CD4-positive, alpha-beta T cell treated with Interleukin-4 for 4 hours (primary cell): ENCODE results near the gene NECTIN1.

Experiments used
- DNase-seq: peaks from one replicate; pipeline ENCODE4 v3.0.0-alpha.2; 2020

The NECTIN1 gene

DNA sequence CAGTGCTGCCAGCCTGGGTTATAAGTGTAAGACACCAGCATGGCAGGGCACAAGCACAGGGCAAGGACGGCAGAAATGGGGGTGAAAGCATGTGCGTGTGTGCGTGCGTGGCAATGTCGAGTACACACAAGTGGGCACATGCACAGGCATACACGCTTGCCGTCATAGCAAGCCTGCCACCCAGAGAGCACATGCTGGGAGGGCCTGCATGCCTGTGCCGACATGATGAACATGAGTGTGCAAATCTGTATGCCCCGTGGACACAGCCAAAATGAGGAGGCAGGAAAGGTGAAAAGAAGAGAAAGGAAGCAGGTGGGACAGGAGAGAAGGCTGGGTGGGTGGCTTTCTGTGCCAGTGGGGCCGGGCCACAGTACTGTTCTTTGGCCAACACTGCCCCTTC is 62.9 kb downstream of the NECTIN1 start:
- DNase-seq = no peak

DNA sequence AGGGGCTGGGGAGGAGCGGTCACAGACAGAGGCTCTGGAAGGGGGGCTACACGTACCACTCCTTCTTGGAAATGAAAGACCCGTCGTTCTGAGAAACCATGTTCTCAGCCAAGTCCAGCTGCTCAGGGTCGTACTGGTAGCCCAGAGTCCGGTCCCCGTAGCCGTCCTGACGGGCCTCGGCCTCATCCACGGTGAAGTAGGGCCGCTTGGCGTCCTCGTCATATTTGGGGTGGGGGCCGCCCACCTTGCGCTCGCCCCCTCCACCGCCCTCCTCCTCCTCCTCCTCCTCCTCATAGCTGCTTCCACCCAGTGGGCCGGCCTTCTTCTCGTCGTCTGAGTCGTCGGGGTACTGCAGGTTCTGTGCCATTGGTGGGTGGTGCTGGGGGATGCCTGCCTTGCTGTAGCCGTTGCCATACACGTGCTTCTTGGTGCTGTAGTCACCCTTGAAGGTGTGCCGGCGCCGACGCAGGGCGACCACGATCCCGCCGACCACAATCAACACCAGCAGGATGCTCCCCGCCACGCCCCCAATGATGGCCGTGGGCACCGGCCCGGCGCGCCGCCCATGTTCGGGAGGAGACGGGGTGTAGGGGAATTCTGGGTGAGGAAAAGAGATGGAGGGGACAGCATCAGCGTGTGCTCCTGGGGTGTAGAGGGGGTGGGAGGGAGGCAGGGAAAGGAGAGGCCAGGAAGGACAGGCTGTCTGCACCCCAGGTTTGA is 64.1 kb downstream of the NECTIN1 start:
- DNase-seq = no peak

DNA sequence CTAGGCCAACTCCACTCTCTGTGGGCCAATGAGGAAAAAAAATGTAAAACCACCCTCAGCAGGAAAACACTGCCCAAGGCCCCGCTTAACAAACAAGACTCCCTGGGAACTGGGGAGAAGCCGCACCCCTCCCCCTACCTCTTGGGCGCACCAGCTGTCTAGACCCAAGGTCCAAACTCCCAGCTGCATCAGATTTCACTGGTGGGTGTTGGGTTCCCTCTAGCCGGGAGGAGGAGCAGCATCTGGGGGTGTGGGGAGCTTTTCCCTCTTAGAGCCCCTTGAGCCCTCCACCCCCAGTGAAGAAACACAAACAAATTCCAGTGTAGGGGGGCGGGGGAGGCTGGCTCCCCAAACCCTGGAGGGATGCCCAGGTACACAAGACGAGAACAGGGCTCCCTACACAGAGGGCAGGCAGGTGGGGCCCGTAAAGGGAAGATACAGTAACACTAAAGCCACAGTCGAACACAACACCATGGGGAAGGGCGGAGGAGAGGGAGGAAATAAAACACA is 64.9 kb downstream of the NECTIN1 start:
- DNase-seq = no peak

DNA sequence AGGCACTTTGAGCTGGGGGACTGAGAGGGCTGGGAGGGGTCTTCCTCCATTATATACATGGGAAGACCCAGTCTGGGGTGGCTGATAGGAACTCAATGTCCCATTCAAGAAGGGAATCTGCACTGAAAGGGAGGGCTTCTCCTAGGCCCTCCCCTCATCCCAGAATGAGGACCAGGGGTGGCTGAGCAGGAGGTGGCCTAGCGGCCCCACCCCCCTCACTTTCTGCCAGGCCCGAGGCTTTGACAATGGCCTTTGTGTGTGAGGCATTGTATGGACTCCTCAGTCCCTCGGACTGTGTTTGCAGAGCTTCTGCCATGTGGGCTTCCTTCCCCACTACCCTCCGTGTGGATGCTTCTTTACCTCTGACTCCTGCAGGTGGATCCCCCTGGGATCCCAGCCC is 65.7 kb downstream of the NECTIN1 start:
- no peak for DNase-seq

DNA sequence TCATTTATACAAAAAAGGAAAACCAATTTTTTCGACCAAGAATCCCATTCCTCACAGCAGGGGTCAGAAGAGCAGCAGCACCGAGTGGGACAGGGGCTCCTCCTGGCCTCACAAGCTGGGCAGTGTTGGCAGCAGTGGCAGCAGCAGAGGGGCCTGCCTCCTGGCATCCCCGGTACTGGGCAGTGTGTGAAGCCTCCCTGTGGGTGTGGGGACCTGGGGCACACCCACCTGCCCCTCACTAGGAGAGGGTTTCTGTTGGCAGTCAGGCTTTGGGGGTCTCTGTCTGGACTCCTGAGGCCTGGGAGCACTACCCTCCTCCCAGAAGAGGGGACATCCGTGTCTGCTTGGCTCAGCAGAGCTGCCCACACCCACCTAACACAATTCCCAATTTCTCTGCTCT is 67.8 kb downstream of the NECTIN1 start:
- DNase-seq = no peak

DNA sequence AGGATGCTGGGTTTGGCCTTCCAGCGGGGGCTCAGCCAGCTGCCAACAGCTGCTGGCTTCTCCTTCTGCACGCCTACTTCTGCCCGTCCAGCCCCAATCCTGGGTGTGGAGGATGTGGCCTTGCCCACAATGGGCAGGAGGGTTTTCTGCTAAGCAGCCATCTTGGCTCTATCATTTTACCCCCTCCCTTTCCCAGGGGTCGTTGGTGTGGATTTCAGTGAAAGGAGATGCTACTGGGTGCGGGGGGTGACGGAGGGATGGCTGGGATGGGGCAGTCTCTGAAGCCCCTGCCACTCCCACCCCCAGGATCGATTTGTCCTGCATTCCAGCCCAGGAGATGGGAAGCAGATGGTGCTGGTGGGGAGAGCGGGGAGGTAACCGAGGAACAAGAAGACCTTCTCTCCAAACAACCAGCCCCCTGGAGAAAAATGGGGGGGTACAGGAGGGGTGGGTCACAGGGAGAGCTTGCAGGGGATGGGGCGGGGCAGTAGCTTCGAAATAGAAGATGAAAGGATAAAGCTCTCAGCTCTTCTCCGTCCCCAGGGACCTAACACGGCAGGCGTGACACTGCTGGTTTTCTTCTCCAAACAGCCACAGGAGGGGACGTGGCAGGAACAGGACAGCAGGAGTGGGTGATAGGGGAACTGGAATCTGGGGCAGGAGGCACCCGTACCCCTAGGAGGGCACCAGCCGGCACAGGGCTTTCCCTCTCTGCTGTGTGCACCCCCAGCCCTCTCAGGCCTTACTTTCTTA is 68.9 kb downstream of the NECTIN1 start:
- DNase-seq = no peak

DNA sequence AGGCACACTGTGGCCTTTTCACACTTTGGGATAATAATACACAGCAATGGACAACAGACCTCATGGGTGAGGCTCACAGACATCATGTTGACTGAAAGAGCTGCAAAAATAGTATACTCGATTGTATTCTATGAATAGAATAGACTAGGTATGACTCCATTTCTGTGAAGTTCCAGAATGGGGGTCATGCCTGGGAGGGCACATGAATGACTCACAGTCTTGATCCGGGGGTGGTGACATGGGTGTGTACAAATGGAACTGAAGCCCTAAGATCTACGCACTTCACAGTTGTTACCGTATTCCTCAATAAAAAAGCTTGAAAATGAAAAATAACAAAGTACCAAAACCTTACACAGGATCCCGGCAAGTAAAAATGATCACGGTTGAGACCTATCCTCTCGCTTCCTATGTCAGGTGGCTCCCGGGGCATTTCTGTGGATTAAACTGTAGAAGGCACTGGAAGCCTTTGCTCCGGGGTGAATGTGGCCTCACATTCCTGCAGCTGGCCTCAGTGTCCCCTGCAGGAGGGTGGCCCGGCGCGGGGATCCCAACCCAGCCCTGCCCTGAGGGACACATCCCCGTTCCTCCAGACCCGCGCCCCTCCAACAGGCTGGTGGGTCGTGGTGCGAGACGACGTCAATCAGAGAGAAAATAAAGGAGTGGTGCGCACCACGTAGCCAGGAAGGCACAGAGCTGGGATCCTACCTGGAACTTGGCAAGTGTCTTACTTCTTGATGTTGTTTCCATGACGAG is 75.9 kb downstream of the NECTIN1 start:
- DNase-seq = no peak

DNA sequence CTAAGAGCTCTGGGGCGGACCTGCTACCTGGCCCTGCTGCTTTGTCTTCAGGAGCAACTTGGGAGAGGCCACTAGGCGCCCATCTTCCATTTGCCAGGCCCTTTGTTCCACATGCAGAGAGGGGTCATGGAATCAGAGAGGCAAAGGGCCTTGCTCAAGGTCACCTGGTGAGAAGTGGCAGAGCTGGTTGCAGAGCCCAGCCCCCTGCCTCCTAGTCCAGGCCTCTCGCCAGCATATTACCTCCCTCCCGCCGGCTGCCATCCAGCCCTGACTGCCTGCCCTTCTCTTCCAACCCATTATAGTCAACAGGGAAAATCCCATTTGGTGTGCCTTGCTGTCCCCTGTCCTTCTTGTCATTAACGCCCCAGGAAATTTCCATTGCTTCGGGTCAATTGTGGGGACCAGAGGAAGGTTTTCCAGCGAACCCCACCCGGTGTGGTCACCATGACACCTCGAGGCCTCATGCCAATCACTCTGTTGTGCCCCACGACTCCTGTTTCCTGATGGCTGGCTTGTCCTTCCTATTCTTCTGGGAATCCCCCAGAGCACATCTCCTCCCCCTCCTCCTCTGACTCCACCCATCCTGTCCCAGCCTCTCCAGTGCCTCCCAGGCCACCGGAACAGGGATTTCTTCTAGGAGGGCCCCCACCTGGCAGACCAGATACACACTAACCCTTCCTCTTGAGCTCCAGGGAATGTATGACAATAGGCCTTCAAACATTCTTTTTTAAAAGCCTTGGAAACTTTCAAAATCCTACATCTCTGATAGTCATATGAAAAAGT is 77.0 kb downstream of the NECTIN1 start:
- DNase-seq = no peak

DNA sequence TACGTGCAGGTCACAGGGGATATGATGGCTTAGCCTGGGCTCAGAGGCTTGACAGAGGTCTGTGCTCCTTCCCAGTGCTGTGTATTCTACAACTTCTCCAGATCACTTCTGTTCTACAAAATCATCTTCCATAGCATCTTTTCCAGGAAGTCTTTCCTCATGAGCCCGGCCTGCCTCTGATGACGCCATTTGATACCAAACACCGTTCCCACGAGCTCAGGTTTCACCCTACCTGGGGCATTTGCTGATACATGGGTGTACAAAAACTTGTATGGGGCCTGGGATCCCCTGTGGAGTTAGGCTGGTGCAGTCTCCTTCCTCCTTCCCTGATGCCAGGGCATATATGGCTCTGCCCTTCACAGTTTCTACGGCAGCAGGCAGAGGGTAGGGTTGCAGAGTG is 78.7 kb downstream of the NECTIN1 start:
- DNase-seq = no peak

DNA sequence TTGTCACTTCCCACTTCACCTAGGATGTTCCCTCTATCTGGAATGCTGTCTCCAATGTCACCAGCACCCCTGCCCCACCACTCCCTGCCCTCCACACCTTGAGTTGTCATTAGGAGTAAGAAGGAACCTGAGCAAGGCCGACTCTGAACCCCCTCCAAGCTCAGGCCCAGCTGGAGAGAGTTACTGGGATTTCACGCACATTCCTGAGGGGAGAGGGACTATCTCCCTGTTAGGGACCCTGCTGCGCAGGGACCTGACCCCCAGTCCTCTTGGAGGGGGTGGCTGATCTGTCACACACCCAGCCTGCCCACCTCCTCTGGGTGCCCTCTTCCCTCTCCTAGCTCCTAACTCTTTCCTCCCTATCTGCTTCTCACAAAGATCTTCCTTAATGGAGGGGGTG is 81.7 kb downstream of the NECTIN1 start:
- DNase-seq = no peak

DNA sequence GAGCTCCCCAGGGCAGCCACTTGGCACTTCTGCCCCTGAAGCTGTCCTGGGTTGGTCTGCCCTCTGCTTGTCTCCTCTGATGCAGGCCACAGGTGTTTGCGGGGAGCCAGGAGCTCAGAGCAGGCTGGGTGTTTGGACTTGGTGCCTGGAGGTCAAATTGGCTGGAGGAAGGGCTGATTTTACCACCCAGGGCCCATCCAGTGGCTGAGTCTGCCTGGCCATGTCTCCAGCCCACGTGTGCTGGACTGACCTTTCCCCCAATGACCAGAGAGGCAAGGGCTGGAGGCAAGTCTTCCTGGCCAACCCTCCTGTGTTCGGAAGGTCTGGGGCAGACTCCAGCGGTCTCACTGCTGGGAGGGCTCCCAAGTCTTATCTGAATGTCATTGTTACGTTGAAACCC is 84.0 kb downstream of the NECTIN1 start:
- DNase-seq = no peak

DNA sequence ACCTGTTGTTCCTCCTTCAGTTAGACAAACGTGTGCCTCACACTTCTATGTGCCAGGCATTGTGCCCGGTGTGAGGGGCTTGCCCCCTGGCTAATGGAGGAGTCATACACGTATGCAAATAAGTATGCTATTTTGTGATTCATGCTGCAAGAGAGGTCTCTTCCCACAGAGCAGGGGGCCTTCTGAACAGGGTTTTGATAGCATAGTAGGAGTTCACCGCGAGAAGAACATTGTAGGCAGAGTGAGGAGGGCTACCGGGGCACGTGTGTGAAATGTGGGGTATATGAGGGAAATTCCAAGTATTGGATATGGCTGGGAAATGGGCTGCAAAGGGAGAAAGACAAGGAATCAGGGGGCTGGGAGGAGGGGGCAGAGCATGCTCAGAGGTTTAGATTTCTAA is 84.5 kb downstream of the NECTIN1 start:
- no peak for DNase-seq

DNA sequence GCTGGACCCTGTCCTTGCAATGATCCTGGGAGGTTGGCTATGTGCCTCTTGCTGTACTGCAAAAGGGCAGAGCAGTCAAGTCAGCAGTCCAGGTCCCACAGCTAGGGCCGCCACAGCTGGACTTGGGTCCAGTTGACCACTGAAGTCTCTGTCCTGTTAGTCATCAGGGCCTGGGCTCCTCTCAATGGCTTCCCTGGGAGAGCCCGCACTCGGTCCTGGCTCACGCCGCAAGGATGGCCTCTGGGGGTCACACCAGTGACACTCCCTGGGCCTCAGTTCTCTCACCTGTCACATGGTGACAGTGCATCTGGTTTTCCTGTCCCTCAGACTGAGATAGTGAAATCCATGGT is 85.1 kb downstream of the NECTIN1 start:
- no peak for DNase-seq

DNA sequence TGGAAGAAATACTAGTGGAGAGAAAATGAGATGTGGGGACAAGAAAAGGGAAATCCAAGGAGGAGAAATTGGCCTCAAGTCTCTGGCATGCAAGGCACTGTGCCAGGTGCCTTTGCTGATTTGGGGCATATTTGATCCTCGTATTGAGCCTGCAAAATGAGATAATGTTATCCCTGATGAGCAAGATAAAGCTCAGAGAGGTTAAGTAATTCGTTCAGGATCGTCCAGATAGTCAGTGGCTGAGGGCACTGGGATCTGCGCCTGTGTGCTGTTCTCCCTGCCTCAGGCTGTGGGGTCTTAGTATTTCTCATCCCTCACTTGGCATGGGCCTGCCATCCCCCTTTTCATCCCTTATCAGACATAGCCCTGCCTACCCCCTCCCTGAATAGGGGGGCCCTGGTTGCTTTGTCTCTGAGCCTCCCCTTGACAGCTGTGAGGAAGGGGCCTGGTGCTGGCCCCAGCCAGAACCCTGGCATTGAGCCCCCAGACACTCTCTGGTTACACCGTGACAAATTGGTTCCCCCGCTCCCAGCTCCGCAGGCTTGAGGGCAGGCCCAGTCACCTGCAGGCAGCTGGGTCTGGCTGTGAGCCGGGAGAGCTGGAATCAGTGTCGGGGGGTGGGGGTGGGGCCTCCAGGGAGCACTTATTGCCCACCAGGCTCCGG is 85.7 kb downstream of the NECTIN1 start:
- no peak for DNase-seq

DNA sequence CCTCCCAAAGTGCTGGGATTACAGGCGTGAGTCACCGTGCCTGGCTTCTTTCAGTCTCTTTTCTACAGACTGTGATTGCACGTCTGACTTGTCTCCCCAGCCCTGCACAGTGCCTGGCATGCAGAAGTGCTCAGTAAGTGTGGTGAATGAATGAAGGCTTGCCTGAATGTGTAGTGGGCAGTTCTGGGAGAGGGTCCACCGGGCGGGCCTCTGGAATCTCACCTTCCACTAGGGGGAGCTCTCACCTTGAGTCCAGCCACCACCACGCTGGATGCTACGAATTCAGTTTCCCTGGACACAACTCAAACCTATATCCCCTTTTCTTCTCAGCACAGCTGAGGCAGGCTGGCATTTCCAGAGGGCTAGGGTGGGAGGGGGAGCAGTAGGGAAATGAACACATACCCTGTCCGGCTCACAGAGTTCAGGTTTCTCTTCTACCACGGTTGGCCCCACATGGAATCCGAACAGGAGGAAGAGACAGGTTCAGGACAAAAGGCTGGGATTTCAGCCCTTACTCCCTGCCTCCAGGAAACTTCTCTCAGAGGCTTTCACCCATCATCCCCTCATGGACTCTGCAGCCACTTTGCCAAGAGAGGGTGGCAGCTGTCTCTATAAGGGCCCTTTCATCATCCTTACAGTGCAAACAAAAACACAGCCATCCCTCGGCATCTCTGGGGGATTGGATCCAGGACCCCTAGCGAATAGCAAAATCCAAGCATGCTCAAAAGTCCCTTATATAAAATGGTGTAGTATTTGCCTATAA is 86.8 kb downstream of the NECTIN1 start:
- DNase-seq = no peak

DNA sequence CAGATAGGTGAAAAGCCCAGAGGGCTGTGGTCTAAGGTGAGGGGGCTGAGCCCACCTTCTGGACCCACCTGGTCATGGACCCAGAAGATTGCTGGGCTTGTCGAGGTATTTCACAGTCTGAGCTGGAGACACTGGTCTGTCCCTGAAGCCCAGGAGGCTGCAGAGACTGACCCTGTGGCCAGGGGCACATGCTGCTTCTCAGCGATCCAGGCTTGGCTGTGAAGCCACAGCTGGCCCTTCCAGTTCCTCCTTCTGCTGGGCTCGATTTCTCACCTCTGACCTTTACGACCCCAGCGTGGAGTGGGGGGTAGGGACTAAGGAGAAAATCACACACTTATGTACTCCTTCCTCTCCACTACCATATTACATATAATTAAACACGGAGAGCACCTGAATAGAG is 88.5 kb downstream of the NECTIN1 start:
- DNase-seq = no peak

DNA sequence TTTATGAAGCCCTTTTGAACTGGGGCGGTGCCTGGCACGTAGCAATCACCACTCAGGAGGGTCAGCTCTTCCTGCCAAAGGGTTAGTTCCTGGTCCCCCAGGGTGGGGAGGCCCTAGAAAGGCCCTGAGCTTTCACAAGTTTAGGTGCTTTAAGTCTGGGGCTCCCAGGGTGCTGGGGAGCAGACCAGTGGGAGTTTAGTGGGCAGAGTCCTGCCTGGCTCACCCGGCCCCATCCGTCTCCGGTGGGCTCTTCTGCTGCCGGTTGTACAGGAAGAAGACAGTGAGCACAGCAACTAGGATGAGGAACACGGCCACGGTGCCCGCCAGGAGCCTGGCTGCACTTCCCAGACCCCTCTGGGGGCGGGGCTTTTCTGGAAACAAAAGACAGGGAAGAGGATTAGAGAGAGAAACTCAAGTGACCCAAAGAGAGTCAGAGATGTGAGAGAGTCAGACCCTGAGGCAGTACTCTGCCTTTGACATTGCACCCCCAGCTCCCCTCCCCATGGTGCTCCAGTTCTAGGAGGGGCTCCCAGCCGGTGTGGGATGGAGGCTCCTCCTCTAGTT is 89.3 kb downstream of the NECTIN1 start:
- DNase-seq = no peak

DNA sequence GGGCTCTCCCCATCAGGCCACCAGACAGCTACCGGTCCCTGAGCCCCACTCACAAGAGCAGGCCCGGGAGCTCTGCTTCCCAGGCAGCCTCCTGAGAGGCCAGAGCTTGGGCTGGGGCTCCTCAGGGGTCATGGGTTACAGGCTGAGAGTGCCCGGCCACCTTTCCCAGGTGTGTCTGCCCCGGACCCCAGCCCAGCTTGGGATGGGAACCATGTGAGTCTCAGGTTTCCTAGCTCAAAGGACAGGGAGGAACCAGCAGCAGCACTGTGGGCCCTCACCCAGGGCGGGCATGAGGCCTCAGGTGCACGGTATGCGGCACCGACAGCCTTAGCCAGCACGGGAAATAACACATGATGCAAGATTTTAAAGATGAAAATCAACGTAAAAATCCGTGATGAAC is 90.1 kb downstream of the NECTIN1 start:
- DNase-seq = no peak

DNA sequence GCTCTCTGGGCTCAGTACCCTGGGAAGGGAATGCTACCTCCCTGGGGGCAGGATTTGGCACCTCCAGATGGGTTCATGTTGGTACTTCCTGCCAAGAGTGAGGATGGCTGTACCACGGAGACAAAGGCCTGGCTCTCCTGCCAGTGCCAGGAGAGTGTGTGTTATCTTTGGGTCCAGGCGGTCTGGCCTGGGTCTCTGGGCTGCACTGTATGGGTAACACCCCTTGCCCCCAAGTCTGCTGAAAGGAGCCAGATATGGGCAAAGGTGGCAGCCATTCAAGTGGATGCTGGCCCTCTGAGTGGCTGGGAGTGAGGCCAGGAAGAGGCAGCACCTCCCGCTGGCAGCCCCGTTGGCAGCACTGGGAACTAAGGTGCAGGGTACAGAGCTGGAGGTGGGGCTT is 91.5 kb downstream of the NECTIN1 start:
- DNase-seq = no peak

DNA sequence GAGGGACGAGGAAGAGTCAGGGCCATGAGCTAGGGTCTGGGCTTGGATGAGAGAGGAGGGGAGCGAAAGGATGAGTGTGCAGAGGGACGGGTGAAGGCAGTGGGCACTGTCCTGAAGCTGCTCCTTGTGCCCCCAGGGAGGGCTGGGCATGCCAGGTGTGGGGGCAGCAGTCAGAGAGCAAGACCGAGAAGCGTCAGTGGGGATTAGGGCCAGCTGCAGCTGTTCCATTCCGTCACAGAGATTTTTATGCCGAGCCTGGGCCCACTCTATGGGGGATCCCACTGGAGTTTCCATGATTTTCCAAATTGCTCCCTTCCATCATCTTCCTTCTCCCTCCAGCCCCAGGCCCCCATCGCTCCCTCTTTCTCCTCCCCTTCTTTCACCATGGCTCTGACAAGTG is 93.2 kb downstream of the NECTIN1 start:
- DNase-seq = no peak

DNA sequence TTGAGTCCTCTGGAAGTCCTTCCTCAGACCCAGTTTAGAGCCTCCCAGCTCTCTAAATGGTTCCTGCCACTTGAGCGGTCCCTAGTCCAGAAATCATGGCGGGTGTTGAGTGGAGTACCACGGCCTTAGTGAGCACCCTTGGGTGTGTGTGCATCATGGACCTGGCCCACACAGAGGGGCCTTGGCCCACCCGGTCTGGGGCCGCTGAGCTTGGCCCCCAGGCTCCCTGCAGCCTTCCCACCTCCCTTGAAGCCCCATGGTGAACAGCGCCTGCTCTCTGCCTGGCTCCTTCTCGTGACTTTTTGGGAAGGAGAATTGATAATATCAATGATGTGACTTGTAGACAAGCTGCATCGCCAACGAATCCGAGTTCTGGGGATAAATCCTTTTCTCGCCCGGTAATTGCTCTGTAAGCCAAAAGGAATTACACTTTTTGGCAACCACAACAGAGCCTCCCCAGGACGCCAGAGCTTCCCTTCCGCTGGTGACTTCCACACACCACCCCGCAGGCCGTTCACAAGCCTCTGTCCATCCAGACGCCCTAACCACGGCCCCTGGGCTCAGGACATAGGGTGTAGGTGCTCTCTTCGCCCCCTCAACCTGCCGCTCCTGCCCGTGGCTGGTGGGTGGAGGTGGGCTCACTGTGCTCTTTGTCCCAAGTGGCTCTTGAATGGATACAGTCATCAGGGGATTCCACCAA is 93.8 kb downstream of the NECTIN1 start:
- no peak for DNase-seq
